ENCODE data around the gene FAM216B. TPM values are rescaled to one million over a fixed set of nuclear protein-coding genes. Genes with fewer than 3 reads are reported as not detected.

Gene FAM216B
- polyA plus RNA-seq (2011; rRNA removed) (0.02 TPM in 2 replicates), polyA minus RNA-seq (2011; rRNA and poly(A)+ RNA removed) (0.09 TPM in 1 of 2 replicates, not detected in the other)

GRCh38 chr13:42781352-42781751 lies at the start of gene FAM216B:
Gene FAM216B, plus strand, starts transcription at chr13:42781584. Its CDS starts 2,484 bp downstream, at chr13:42784068.
- DNase-seq (ENCODE audit: low read depth, low spot score), result no peak
- no peak for TF ChIP-seq CTCF (IDR thresholded peaks at IDR 0.05; ENCODE audit: low read depth, low read length)
- ChIA-PET POLR2A (interaction anchor here (0.8 to 1.1 kb wide), 2 partner anchors 34 to 61 kb away, joined by 4 to 5 read pairs; no protein-coding TSS in a partner anchor), CTCF (no interaction called here)
- H3K4me3 ChIP-seq (ENCODE audit: low read depth, low read length), result no peak within 1 kb of the TSS
- no peaks in the 10 kb centered on the region for H3K27me3 ChIP-seq (ENCODE audit: control insufficient read depth, insufficient read depth, low read length)
- H3K9me3 ChIP-seq (ENCODE audit: control insufficient read depth, insufficient read depth, low read length), result no peaks in the 10 kb centered on the region
- no peak within 1 kb of the TSS for H3K27ac ChIP-seq (ENCODE audit: low read depth, low read length)

GRCh38 chr13:42732073-42732472 lies 49.3 kb upstream of the FAM216B start:
- Histone ChIP-seq H3K9me3 (ENCODE audit: control insufficient read depth, insufficient read depth, low read length) (no peaks in the 10 kb centered on the region), H3K27me3 (ENCODE audit: control insufficient read depth, insufficient read depth, low read length) (no peaks in the 10 kb centered on the region), H3K4me3 (ENCODE audit: low read depth, low read length) (no peak overlapping the region), H3K27ac (ENCODE audit: low read depth, low read length) (no peak overlapping the region)
- no peak for TF ChIP-seq CTCF (IDR thresholded peaks at IDR 0.05; ENCODE audit: low read depth, low read length)
- no peak for DNase-seq (ENCODE audit: low read depth, low spot score)
- ChIA-PET CTCF (interaction anchor here (0.7 kb wide), 1 partner anchor 10 kb away, joined by 4 read pairs; no protein-coding TSS in a partner anchor), POLR2A (no interaction called here)

GRCh38 chr13:42733046-42733445 lies 48.3 kb upstream of the FAM216B start:
- DNase-seq (ENCODE audit: low read depth, low spot score), result no peak
- H3K9me3 ChIP-seq (ENCODE audit: control insufficient read depth, insufficient read depth, low read length), result no peaks in the 10 kb centered on the region
- POLR2A ChIA-PET, result interaction anchor here (0.6 kb wide), 1 partner anchor 58 kb away, joined by 4 read pairs; no protein-coding TSS in a partner anchor

GRCh38 chr13:42735010-42735409 lies 46.4 kb upstream of the FAM216B start:
- Histone ChIP-seq H3K27me3 (ENCODE audit: control insufficient read depth, insufficient read depth, low read length) (no peaks in the 10 kb centered on the region), H3K4me3 (ENCODE audit: low read depth, low read length) (no peak overlapping the region), H3K27ac (ENCODE audit: low read depth, low read length) (no peak overlapping the region), H3K9me3 (ENCODE audit: control insufficient read depth, insufficient read depth, low read length) (no peaks in the 10 kb centered on the region)
- POLR2A ChIA-PET, result no interaction called here
- CTCF ChIA-PET, result no interaction called here
- no peak for DNase-seq (ENCODE audit: low read depth, low spot score)
- no peak for TF ChIP-seq CTCF (IDR thresholded peaks at IDR 0.05; ENCODE audit: low read depth, low read length)

More at GRCh38 chr13:42733046-42733445, 48.3 kb upstream of the FAM216B start:
- Histone ChIP-seq H3K4me3 (ENCODE audit: low read depth, low read length) (no peak overlapping the region), H3K27me3 (ENCODE audit: control insufficient read depth, insufficient read depth, low read length) (no peaks in the 10 kb centered on the region), H3K27ac (ENCODE audit: low read depth, low read length) (no peak overlapping the region)
- CTCF ChIA-PET, result interaction anchor here (0.7 kb wide), 1 partner anchor 9 kb away, joined by 4 read pairs; no protein-coding TSS in a partner anchor
- no peak for TF ChIP-seq CTCF (IDR thresholded peaks at IDR 0.05; ENCODE audit: low read depth, low read length)

- DNase-seq (ENCODE audit: low read depth, low spot score), result no peak
- Histone ChIP-seq H3K27me3 (ENCODE audit: control insufficient read depth, insufficient read depth, low read length) (no peaks in the 10 kb centered on the region), H3K9me3 (ENCODE audit: control insufficient read depth, insufficient read depth, low read length) (peaks cover 3% of the 10 kb centered on the region; the same call in 1 of the 2 replicates), H3K27ac (ENCODE audit: low read depth, low read length) (no peak overlapping the region), H3K4me3 (ENCODE audit: low read depth, low read length) (no peak overlapping the region)
- ChIA-PET POLR2A (no interaction called here), CTCF (no interaction called here)
- TF ChIP-seq CTCF (IDR thresholded peaks at IDR 0.05; ENCODE audit: low read depth, low read length), result no peak
Measured at GRCh38 chr13:42740753-42741152, 40.6 kb upstream of the FAM216B start.
